Measurements from ENCODE around the gene CIROP. TPM values are rescaled to one million over a fixed set of nuclear protein-coding genes. Genes with fewer than 3 reads are reported as not detected.

CIROP gene
- total and polyA plus RNA-seq, 9 of the 15 experiments (the other 6 are each of a cell fraction or from before 2014, with no cell fraction given), result not detected

DNA sequence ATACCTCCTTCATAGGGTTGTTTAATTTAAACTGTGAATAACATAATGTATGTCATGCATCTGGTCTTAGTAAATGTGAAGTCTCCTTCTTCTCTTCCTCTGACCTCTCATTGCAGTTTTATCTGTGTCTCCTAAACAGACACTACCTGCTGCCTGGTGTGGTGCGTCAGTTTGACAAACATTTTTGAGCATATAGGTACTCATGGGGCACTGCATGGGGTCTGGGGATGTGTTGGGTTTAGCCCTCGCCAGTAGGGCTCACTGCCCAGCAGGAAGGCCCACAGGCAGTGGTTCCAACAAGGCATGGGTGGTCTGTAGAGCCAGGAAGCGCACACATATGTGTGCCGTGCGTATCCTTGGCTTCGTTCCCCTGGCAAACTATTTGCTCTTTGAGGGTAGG lies 17.3 kb upstream of the CIROP start (continued):
- no peak for TF ChIP-seq STAT5B (CRISPR knock-in tag; IDR thresholded peaks at IDR 0.05)

DNA sequence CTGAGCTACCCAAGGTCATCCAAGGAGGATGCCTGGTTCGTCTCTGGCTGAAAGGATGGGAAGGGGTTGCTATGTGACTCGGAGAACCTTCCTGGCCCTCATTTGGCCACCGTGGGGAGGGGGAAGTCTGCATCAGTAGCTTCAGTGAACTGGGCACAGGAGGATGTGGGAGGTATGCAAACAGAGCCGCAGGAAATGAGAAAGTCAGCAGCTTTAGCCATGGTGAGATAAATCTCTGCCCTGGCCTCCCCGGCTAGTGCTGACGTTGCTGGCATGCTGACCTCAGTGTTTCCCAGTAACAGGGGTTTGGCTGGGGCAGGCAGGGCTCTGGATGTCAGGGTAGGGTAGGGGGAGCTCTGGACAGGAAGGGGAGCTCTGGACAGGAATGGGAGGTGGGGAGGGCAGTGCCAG lies 16.6 kb upstream of the CIROP start:
- H3K9me1 ChIP-seq (ENCODE audit: control insufficient read depth, insufficient read depth, low read length), result no peaks in the 10 kb centered on the region
- no TSS peak for BruUV-seq (replicated peaks)
- in situ Hi-C loops (cut with MboI) (loop anchor here (5.0 kb wide), 1 partner anchor 66 kb away; no protein-coding TSS in a partner anchor), intact Hi-C loops (cut with micrococcal nuclease) (loop anchor here (2.0 to 5.0 kb wide), 4 partner anchors 25 to 441 kb away; partner anchors contain the start of gene PPP1R3E)
- ATAC-seq, result no peak
- H2AFZ ChIP-seq (ENCODE audit: low read depth, low read length), result no peak overlapping the region
- no peak overlapping the region for H3K9ac ChIP-seq (ENCODE audit: insufficient read depth in 1 of 2, low read depth in 2 of 2, low read length in 2 of 2)
- H3K4me3 ChIP-seq, result no peak overlapping the region
- no peaks in the 10 kb centered on the region for H4K20me1 ChIP-seq (replicated peaks; ENCODE audit: control insufficient read depth, insufficient read depth, low read length)
- H3K79me2 ChIP-seq (ENCODE audit: control insufficient read depth, insufficient read depth, low read length), result no peaks in the 10 kb centered on the region
- 52% methylated on average over 6 of the region's 6 CpGs for WGBS (ENCODE audit: insufficient coverage, low coverage, missing lambda C conversion rate)
- ChIA-PET POLR2A (interaction anchor here (0.6 to 1.5 kb wide), 10 partner anchors 9 to 205 kb away, joined by 3 to 5 read pairs (median 3); no protein-coding TSS in a partner anchor), CTCF (ENCODE audit: low intra/inter-chr PET ratio) (interaction anchor here (0.8 to 7.4 kb wide), 13 partner anchors 12 to 441 kb away, joined by 3 to 310 read pairs (median 11); partner anchors contain the start of genes PPP1R3E and SLC7A8)
- H3K27me3 ChIP-seq (ENCODE audit: control insufficient read depth in 2 of 2, insufficient read depth in 2 of 2, low read length in 2 of 2), result no peaks in the 10 kb centered on the region
- no peak for FAIRE-seq
- H3K4me1 ChIP-seq (replicated peaks in 1 of 2; ENCODE audit: control insufficient read depth in 2 of 2, insufficient read depth in 2 of 2, low read length in 2 of 2), result peaks cover 50 to 64% of the 10 kb centered on the region in 2 experiments
- H3K27ac ChIP-seq (ENCODE audit: extremely low read depth, low read depth, low read length), result no peak overlapping the region
- H3K4me2 ChIP-seq (ENCODE audit: insufficient read depth, low read length), result no peak overlapping the region
- no peak for DNase-seq (ENCODE audit: extremely low read depth in 1 of 4, low spot score in 3 of 4)
- H3K9me3 ChIP-seq (replicated peaks; ENCODE audit: control insufficient read depth, insufficient read depth, low read depth, low read length), result no peaks in the 10 kb centered on the region
- no peaks in the 10 kb centered on the region for H3K36me3 ChIP-seq (ENCODE audit: control insufficient read depth, insufficient read depth, low read length)
- TF ChIP-seq MECOM (CRISPR knock-in tag; IDR thresholded peaks at IDR 0.05) (no peak), PHTF2 (CRISPR knock-in tag; IDR thresholded peaks at IDR 0.05) (no peak), ADNP (tag; IDR thresholded peaks at IDR 0.05) (no peak), ZNF140 (CRISPR knock-in tag; IDR thresholded peaks at IDR 0.05) (no peak), SMARCE1 (IDR thresholded peaks at IDR 0.05) (no peak), POLR2G (IDR thresholded peaks at IDR 0.05; ENCODE audit: low read depth, low read length) (no peak), KLF1 (tag; IDR thresholded peaks at IDR 0.05) (no peak), ZNF274 (IDR thresholded peaks at IDR 0.05; ENCODE audit: borderline replicate concordance, low read depth, low read length) (peak; percentile 2; the same call in 1 of the 2 replicates), HEY1 (CRISPR knock-in tag; IDR thresholded peaks at IDR 0.05; ENCODE audit: borderline replicate concordance) (no peak)
- TF ChIP-seq, protein P1, sequence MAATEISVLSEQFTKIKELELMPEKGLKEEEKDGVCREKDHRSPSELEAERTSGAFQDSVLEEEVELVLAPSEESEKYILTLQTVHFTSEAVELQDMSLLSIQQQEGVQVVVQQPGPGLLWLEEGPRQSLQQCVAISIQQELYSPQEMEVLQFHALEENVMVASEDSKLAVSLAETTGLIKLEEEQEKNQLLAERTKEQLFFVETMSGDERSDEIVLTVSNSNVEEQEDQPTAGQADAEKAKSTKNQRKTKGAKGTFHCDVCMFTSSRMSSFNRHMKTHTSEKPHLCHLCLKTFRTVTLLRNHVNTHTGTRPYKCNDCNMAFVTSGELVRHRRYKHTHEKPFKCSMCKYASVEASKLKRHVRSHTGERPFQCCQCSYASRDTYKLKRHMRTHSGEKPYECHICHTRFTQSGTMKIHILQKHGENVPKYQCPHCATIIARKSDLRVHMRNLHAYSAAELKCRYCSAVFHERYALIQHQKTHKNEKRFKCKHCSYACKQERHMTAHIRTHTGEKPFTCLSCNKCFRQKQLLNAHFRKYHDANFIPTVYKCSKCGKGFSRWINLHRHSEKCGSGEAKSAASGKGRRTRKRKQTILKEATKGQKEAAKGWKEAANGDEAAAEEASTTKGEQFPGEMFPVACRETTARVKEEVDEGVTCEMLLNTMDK (IDR thresholded peaks at IDR 0.05; ENCODE audit: borderline replicate concordance, insufficient read depth, low read depth, low read length, poor library complexity, severe bottlenecking), result no peak
- TF ChIP-seq, protein P2, sequence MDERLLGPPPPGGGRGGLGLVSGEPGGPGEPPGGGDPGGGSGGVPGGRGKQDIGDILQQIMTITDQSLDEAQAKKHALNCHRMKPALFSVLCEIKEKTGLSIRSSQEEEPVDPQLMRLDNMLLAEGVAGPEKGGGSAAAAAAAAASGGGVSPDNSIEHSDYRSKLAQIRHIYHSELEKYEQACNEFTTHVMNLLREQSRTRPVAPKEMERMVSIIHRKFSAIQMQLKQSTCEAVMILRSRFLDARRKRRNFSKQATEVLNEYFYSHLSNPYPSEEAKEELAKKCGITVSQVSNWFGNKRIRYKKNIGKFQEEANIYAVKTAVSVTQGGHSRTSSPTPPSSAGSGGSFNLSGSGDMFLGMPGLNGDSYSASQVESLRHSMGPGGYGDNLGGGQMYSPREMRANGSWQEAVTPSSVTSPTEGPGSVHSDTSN (CRISPR knock-in tag; IDR thresholded peaks at IDR 0.05; ENCODE audit: low read depth), result no peak
- TF ChIP-seq, protein P2 (tag; conservative IDR thresholded peaks at IDR 0.05; ENCODE audit: low read depth), result no peak
- TF ChIP-seq, protein P3, sequence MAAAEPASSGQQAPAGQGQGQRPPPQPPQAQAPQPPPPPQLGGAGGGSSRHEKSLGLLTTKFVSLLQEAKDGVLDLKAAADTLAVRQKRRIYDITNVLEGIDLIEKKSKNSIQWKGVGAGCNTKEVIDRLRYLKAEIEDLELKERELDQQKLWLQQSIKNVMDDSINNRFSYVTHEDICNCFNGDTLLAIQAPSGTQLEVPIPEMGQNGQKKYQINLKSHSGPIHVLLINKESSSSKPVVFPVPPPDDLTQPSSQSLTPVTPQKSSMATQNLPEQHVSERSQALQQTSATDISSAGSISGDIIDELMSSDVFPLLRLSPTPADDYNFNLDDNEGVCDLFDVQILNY (CRISPR knock-in tag; IDR thresholded peaks at IDR 0.05), result no peak

All from K562 (cell line).